GM19240 (cell line): ENCODE results near the gene SERTAD3.
"Not testable (repeated sequence)": the region's sequence is repeated elsewhere in the genome, so short reads cannot be mapped to it uniquely, and the experiment has no call there.

Experiments
- DNase-seq: peaks from one replicate; pipeline ENCODE4 v3.0.0; 2011; ENCODE audit warnings: low spot score; ENCODE audit not compliant: insufficient read length

The SERTAD3 gene

GRCh38 chr19:40411125-40411842, 32.9 kb downstream of the SERTAD3 start:
- DNase-seq = no peak

GRCh38 chr19:40410030-40410389, 34.1 kb downstream of the SERTAD3 start:
- DNase-seq = no peak

GRCh38 chr19:40408598-40408925, 35.6 kb downstream of the SERTAD3 start:
- DNase-seq = not testable (repeated sequence)

GRCh38 chr19:40407714-40408597, 36.2 kb downstream of the SERTAD3 start:
- DNase-seq = no peak

- peak; percentile 98 for DNase-seq
Measured at GRCh38 chr19:40403262-40403984, 40.7 kb downstream of the SERTAD3 start.

- DNase-seq = no peak
Measured at GRCh38 chr19:40400559-40400958, 43.6 kb downstream of the SERTAD3 start.

- DNase-seq = no peak
Measured at GRCh38 chr19:40398417-40399131, 45.6 kb downstream of the SERTAD3 start.

- no peak for DNase-seq
Measured at GRCh38 chr19:40397568-40397906, 46.6 kb downstream of the SERTAD3 start.

GRCh38 chr19:40396886-40397567, 47.1 kb downstream of the SERTAD3 start:
- no peak for DNase-seq

GRCh38 chr19:40395956-40396355, 48.2 kb downstream of the SERTAD3 start:
- DNase-seq = no peak

- no peak for DNase-seq
Measured at GRCh38 chr19:40394816-40395210, 49.3 kb downstream of the SERTAD3 start.

- no peak for DNase-seq
Measured at GRCh38 chr19:40393894-40394815, 50.0 kb downstream of the SERTAD3 start.

GRCh38 chr19:40392894-40393517, 51.1 kb downstream of the SERTAD3 start:
- DNase-seq = no peak

- DNase-seq = no peak
Measured at GRCh38 chr19:40392123-40392522, 52.0 kb downstream of the SERTAD3 start.
